Thoracic aorta (tissue), 2 donors: ENCODE measurements around the gene LMBR1L. TPM values are rescaled to one million over a fixed set of nuclear protein-coding genes. Genes with fewer than 3 reads are reported as not detected.

Experiments
- ATAC-seq: fragments of 150-250 bp; one replicate; pipeline ENCODE4 v1.8.0; 2017; ENCODE audit warnings: low read depth; ENCODE audit not compliant: insufficient number of reproducible peaks, low FRiP score
- DNase-seq: peaks from one replicate; pipeline ENCODE4 v3.0.0-alpha.2; 2020; ENCODE audit warnings: low spot score
- H3K27ac ChIP-seq, 2 donors: fragments of 200-600 bp; sonication (generic); 1 replicate in 1 of 2; 2 replicates in 1 of 2; pipeline ENCODE4 v1.5.1; 2016; ENCODE audit warnings: mild to moderate bottlenecking in 2 of 2, moderate library complexity in 2 of 2
- H3K27me3 ChIP-seq: fragments of 200-600 bp; sonication (generic); replicated peaks from 2 replicates; pipeline ENCODE4 v1.6.0; 2016; ENCODE audit warnings: mild to moderate bottlenecking; ENCODE audit not compliant: insufficient read depth
- H3K36me3 ChIP-seq: fragments of 200-600 bp; sonication (generic); one replicate; pipeline ENCODE4 v1.5.1; 2016
- H3K4me1 ChIP-seq, 2 donors: fragments of 200-600 bp; sonication (generic); 1 replicate in 1 of 2; 2 replicates in 1 of 2; pipeline versions ENCODE4 v1.5.1 to v1.6.0; 2016; ENCODE audit warnings: low read depth in 2 of 2, mild to moderate bottlenecking in 1 of 2; ENCODE audit not compliant: control insufficient read depth in 1 of 2
- H3K4me3 ChIP-seq: fragments of 200-600 bp; sonication (generic); 2 replicates; pipeline ENCODE4 v1.5.1; 2016; ENCODE audit warnings: mild to moderate bottlenecking
- H3K9me3 ChIP-seq: fragments of 200-600 bp; sonication (generic); 2 replicates; pipeline ENCODE4 v1.5.1; 2016
- CTCF ChIP-seq: fragments of 200-600 bp; sonication (generic); IDR thresholded peaks from one replicate; pipeline ENCODE4 v1.5.1; 2019; ENCODE audit warnings: antibody characterized with exemption
- total RNA-seq, 2 donors: library from RNA; depleted of rRNA; stranded (reverse); fragments of >200 nt; gene quantifications; one replicate each; pipeline versions ENCODE4 v1.1.0 to v1.2.3, GENCODE V29; 2016

Gene LMBR1L
- total RNA-seq, 2 donors from 2014 or later: 77.7 to 93.4 TPM

- peak overlapping the region; percentile 94 to 97 for H3K27ac ChIP-seq
- H3K4me3 ChIP-seq: peak overlapping the region; percentile 94
- no peaks in the 10 kb centered on the region for H3K27me3 ChIP-seq
- no peaks in the 10 kb centered on the region for H3K36me3 ChIP-seq
- no peaks in the 10 kb centered on the region for H3K9me3 ChIP-seq
- peaks cover 34 to 55% of the 10 kb centered on the region in 2 donors for H3K4me1 ChIP-seq
- no peak for TF ChIP-seq CTCF
- ATAC-seq (no peak), DNase-seq (no peak)
Observed at GRCh38 chr12:49059045-49059298, 51.7 kb downstream of the LMBR1L start.

- peaks cover 4% of the 10 kb centered on the region for H3K36me3 ChIP-seq
- peaks cover 34 to 55% of the 10 kb centered on the region in 2 donors for H3K4me1 ChIP-seq
- no peaks in the 10 kb centered on the region for H3K9me3 ChIP-seq
- no peak for DNase-seq
- H3K27ac ChIP-seq: peak overlapping the region; percentile 19 to 97
- no peaks in the 10 kb centered on the region for H3K27me3 ChIP-seq
- no peak for ATAC-seq
- peak overlapping the region; percentile 94 for H3K4me3 ChIP-seq
- TF ChIP-seq CTCF: no peak
Observed at GRCh38 chr12:49058366-49059044, 52.1 kb downstream of the LMBR1L start.

- ATAC-seq (no peak), DNase-seq (no peak)
- no peak for TF ChIP-seq CTCF
- no peaks in the 10 kb centered on the region for H3K9me3 ChIP-seq
- H3K27me3 ChIP-seq: no peaks in the 10 kb centered on the region
- peak overlapping the region; percentile 2 to 19 for H3K27ac ChIP-seq
- H3K4me3 ChIP-seq: peak overlapping the region; percentile 94
- peaks cover 10% of the 10 kb centered on the region for H3K36me3 ChIP-seq
- H3K4me1 ChIP-seq: peaks cover 34 to 55% of the 10 kb centered on the region in 2 donors
Observed at GRCh38 chr12:49057888-49058287, 52.8 kb downstream of the LMBR1L start.

GRCh38 chr12:49055978-49056754 is 54.5 kb downstream of the LMBR1L start:
- no peak for TF ChIP-seq CTCF
- no peaks in the 10 kb centered on the region for H3K9me3 ChIP-seq
- H3K36me3 ChIP-seq: peaks cover 28% of the 10 kb centered on the region
- no peak overlapping the region for H3K27ac ChIP-seq
- peak overlapping the region; percentile 94 for H3K4me3 ChIP-seq
- H3K27me3 ChIP-seq: no peaks in the 10 kb centered on the region
- H3K4me1 ChIP-seq: peaks cover 34 to 48% of the 10 kb centered on the region in 2 donors
- DNase-seq (no peak), ATAC-seq (no peak)

GRCh38 chr12:49055092-49055491 is 55.6 kb downstream of the LMBR1L start:
- peaks cover 38% of the 10 kb centered on the region for H3K36me3 ChIP-seq
- no peak overlapping the region for H3K4me3 ChIP-seq
- H3K27ac ChIP-seq: no peak overlapping the region
- no peaks in the 10 kb centered on the region for H3K27me3 ChIP-seq
- H3K4me1 ChIP-seq: peaks cover 34 to 47% of the 10 kb centered on the region in 2 donors
- TF ChIP-seq CTCF: no peak
- ATAC-seq (no peak), DNase-seq (no peak)
- H3K9me3 ChIP-seq: no peaks in the 10 kb centered on the region
